Loucy (cell line): ENCODE measurements around the gene THSD1.
A peak's percentile ranks its signal among the peaks of the same experiment; 100 is the strongest.

Experiments used
- H2AFZ ChIP-seq: fragments of 200-600 bp; sonication (generic); 2 replicates; pipeline ENCODE4 v1.6.0; 2016; ENCODE audit warnings: antibody characterized with exemption, mild to moderate bottlenecking, low read length, moderate library complexity
- H3F3A ChIP-seq: fragments of 200-600 bp; 2 replicates; pipeline ENCODE4 v1.6.0; 2016; ENCODE audit warnings: antibody characterized with exemption, low read depth, mild to moderate bottlenecking
- H3K27me3 ChIP-seq: fragments of 200-600 bp; sonication (generic); 2 replicates; pipeline ENCODE4 v1.6.1; 2014; ENCODE audit warnings: low read length, mild to moderate bottlenecking; ENCODE audit not compliant: insufficient read depth, poor library complexity, severe bottlenecking
- H3K36me3 ChIP-seq: fragments of 200-600 bp; sonication (generic); 2 replicates; pipeline ENCODE4 v1.6.1; 2016; ENCODE audit warnings: low read length; ENCODE audit not compliant: insufficient read depth
- H3K4me1 ChIP-seq: fragments of 200-600 bp; sonication (generic); 2 replicates; pipeline ENCODE4 v1.5.1; 2014; ENCODE audit warnings: low read length, mild to moderate bottlenecking; ENCODE audit not compliant: insufficient read depth, poor library complexity, severe bottlenecking
- H3K4me2 ChIP-seq: fragments of 200-600 bp; sonication (generic); 2 replicates; pipeline ENCODE4 v1.6.0; 2014; ENCODE audit warnings: antibody characterized with exemption, low read length, low read depth, mild to moderate bottlenecking; ENCODE audit not compliant: poor library complexity, severe bottlenecking
- H3K4me3 ChIP-seq: fragments of 200-600 bp; sonication (generic); 2 replicates; pipeline ENCODE4 v1.5.1; 2014; ENCODE audit warnings: low read length, mild to moderate bottlenecking, mixed read lengths; ENCODE audit not compliant: poor library complexity, severe bottlenecking
- H3K79me2 ChIP-seq: fragments of 200-600 bp; sonication (generic); 2 replicates; pipeline ENCODE4 v1.6.1; 2014; ENCODE audit warnings: low read length; ENCODE audit not compliant: insufficient read depth
- H3K9ac ChIP-seq: fragments of 200-600 bp; sonication (generic); 2 replicates; pipeline ENCODE4 v1.6.0; 2014; ENCODE audit warnings: mild to moderate bottlenecking, low read depth, low read length, moderate library complexity; ENCODE audit not compliant: poor library complexity, severe bottlenecking
- H3K9me2 ChIP-seq: fragments of 200-600 bp; sonication (generic); replicated peaks from 2 replicates; pipeline ENCODE4 v1.6.1; 2016; ENCODE audit warnings: low read depth, low read length, mixed read lengths
- H3K9me3 ChIP-seq: fragments of 200-600 bp; sonication (generic); 2 replicates; pipeline ENCODE4 v1.6.1; 2014; ENCODE audit warnings: mild to moderate bottlenecking, antibody characterized with exemption, low read length, low read depth; ENCODE audit not compliant: insufficient read depth
- H4K20me1 ChIP-seq: fragments of 200-600 bp; sonication (generic); 2 replicates; pipeline ENCODE4 v1.6.0; 2014; ENCODE audit warnings: antibody characterized with exemption, low read length, mild to moderate bottlenecking; ENCODE audit not compliant: insufficient read depth, poor library complexity, severe bottlenecking
- CTCF ChIP-seq: fragments of 200-600 bp; sonication (generic); conservative IDR thresholded peaks from 2 replicates; pipeline ENCODE4 v1.5.1; 2014; ENCODE audit warnings: mild to moderate bottlenecking, antibody characterized with exemption, low read length
- EZH2phosphoT487 ChIP-seq: fragments of 200-600 bp; IDR thresholded peaks from 2 replicates; pipeline ENCODE4 v1.6.1; 2018; ENCODE audit warnings: antibody characterized with exemption, mild to moderate bottlenecking, moderate library complexity, borderline replicate concordance

The THSD1 gene

DNA sequence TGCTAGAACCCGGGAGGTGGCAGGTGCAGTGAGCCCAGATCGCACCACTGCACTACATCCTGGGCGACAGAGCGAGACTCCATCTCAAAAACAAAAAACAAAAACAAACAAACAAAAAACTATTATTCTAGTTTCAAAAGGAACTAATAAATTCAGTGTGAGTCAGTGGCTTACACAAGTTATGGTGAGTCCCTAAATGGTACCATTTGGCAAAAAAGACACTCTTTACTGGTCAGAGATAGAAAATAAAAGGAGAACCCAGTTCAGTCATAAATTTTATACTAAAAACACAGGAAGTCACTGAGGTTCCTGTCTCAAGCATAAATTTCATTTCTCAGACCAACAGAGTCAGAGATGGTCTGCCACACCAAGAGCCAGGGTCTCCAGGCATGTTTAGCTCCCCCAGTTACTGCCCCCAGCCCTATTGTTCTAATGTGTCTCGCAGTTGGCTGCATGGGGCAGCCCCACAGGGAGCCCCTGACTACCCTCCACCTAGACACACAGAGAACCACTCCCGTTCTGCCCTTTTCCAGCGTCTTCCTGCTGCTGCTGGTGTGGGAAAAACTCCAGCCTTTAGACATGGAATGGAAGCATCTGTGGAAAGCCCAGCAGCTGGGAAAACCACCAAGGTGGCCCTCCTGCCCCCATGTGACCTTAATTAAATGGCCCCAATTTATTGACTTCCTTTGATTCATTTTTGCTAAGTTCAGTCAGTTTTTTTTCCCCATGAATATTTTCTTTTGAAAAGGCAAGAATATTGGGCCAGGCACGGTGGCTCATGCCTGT is 12.2 kb downstream of the THSD1 start:
- Histone ChIP-seq H3K27me3 (no peaks in the 10 kb centered on the region), H3K9me2 (no peaks in the 10 kb centered on the region), H3K4me1 (peaks cover 15% of the 10 kb centered on the region), H3K79me2 (no peaks in the 10 kb centered on the region), H3K4me2 (peak overlapping the region; percentile 52), H3K9me3 (no peaks in the 10 kb centered on the region), H3K9ac (peak overlapping the region; percentile 35), H2AFZ (peak overlapping the region; percentile 78), H3K4me3 (peak overlapping the region; percentile 20), H3K36me3 (no peaks in the 10 kb centered on the region), H4K20me1 (no peaks in the 10 kb centered on the region), H3F3A (no peaks in the 10 kb centered on the region)
- TF ChIP-seq EZH2phosphoT487 (no peak), CTCF (no peak)

DNA sequence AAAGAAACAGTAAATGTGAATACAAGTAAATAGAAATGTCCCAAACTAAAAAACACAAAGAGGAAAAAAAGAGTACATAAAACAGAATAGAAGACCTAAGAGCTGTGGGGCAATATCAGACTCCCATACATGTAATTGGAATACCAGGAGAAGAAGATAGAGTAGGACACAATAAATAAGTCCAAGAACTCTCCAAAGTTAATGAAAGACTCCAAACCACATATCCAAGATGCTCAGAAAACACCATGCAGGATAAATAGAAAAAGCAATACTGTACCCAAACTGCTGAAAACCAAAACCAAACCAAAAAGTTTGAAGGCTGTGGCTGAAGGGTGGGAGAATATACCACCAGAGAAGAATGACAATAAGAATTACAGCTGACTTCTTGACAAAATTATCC is 18.3 kb downstream of the THSD1 start:
- Histone ChIP-seq H3K4me3 (no peak overlapping the region), H2AFZ (no peak overlapping the region), H3K4me2 (no peak overlapping the region), H3F3A (no peaks in the 10 kb centered on the region), H3K4me1 (no peaks in the 10 kb centered on the region), H3K9ac (no peak overlapping the region), H3K27me3 (no peaks in the 10 kb centered on the region), H3K9me3 (no peaks in the 10 kb centered on the region), H3K79me2 (no peaks in the 10 kb centered on the region), H3K9me2 (no peaks in the 10 kb centered on the region), H4K20me1 (no peaks in the 10 kb centered on the region), H3K36me3 (no peaks in the 10 kb centered on the region)
- TF ChIP-seq EZH2phosphoT487 (no peak), CTCF (no peak)

DNA sequence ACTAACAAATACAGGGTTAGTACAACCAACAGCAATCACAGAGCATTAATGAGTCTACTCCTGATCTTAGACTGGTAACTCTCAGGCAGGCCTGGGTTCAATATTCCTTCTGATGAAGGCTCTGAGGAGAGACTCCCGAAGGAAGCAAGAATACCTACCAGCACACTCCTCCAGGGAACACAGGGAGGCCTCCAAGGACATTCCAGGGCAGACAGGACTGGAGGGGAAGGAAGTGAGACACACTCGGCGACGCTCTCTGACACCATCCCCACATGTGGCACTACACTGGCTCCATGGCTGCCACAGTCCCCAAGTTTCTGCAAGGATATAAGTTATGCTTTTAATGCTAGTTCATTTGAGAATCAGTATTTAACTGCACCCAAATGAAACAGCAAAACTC is 20.1 kb downstream of the THSD1 start:
- Histone ChIP-seq H4K20me1 (no peaks in the 10 kb centered on the region), H3K79me2 (no peaks in the 10 kb centered on the region), H3K4me1 (no peaks in the 10 kb centered on the region), H3K9ac (no peak overlapping the region), H3K9me3 (no peaks in the 10 kb centered on the region), H2AFZ (no peak overlapping the region), H3K9me2 (no peaks in the 10 kb centered on the region), H3F3A (no peaks in the 10 kb centered on the region), H3K27me3 (no peaks in the 10 kb centered on the region), H3K4me2 (no peak overlapping the region), H3K4me3 (no peak overlapping the region), H3K36me3 (no peaks in the 10 kb centered on the region)
- TF ChIP-seq CTCF (no peak), EZH2phosphoT487 (no peak)
